GM18519 (cell line): Measurements from ENCODE around the gene SRGAP3.

ENCODE experiments used
- ATAC-seq: cut with Tn5 transposase; IDR thresholded peaks from one replicate; pipeline ENCODE4 v1.9.1; 2021; ENCODE audit warnings: mild to moderate bottlenecking, moderate library complexity; ENCODE audit not compliant: unreplicated experiment, low FRiP score

SRGAP3 gene

DNA sequence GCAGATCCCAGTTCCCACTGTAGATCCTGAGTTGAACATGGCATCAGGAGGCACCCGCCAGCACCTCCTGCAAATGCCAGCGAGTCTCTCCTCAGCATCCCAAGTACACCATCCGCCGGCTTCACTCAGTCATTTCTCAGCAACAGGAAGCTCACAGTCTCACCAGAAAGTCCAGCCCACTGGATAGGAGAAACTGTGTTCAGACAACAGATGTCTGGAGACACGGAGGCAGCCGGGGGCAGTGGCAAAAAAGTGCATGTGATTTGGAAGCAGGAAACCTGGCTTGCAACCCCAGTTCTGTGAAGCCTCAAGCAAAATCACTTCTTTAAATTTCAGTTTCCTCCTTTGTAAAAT lies 68.7 kb downstream of the SRGAP3 start:
- ATAC-seq, result no peak

GRCh38 chr3:9179826-9180763 lies 69.4 kb downstream of the SRGAP3 start:
- ATAC-seq, result peak; percentile 57

GRCh38 chr3:9178697-9179096 lies 70.7 kb downstream of the SRGAP3 start:
- ATAC-seq, result no peak

DNA sequence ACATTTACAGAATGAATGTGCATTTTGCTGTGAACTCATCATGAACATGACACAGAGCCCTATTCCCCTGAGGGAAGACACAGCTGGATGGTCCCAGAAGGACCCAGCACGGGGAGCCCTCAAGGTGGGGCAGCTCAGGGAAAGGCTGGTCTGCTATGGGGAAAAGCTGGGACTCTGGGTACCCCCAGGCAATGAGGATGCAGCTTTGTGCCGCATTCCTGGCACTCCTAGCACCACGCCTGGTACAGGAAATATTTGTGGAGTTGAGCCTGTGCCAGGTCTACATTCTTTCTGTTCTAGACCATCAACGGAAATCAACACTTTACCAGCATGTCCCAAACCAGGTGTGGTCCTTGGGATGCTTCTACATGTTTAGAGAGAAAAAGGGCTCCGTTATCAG lies 74.0 kb downstream of the SRGAP3 start:
- ATAC-seq, result no peak

DNA sequence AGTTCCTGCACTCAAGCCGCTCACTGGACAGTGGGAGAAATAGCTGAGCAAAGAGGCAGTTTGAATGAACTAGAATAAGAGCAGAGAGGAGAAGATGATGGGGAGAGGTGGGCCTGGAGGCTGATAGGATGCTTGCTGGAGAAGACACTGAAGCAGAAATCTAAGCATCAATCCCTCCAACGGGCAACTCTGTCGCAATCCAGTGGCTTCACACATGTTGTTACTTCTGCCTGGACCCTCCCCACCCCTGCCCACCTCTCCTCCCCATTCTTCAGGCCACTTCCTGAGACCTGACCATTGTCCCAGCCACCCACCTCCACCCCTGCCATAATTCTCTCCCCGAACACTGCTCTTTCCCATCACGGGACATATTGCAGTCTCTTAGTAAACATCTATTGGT lies 76.0 kb downstream of the SRGAP3 start:
- no peak for ATAC-seq

DNA sequence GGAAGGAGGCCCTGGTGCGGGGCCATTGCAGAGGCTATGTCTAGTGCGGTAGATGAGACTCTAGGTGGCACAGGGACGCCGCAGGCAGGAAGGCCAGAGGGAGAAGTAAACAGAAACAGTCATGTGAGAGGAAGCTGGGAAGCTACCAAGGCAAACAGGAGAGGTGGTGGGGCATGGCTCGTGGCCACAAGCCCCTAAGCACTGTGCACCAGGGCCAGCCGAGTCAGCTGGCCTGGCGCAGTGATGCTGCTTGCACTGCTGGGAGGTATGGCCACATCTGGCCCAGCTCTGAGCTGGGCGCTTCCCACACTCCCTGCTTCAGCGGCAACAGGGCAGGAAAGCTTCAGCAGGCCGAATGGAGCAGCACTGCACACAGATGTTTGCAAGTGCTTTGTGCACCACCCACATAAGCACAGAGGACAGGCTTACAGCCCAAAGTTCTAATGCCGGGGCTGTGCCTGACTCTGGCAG lies 76.6 kb downstream of the SRGAP3 start:
- no peak for ATAC-seq

- ATAC-seq, result no peak
Observed at GRCh38 chr3:9170851-9171160, 78.6 kb downstream of the SRGAP3 start.

DNA sequence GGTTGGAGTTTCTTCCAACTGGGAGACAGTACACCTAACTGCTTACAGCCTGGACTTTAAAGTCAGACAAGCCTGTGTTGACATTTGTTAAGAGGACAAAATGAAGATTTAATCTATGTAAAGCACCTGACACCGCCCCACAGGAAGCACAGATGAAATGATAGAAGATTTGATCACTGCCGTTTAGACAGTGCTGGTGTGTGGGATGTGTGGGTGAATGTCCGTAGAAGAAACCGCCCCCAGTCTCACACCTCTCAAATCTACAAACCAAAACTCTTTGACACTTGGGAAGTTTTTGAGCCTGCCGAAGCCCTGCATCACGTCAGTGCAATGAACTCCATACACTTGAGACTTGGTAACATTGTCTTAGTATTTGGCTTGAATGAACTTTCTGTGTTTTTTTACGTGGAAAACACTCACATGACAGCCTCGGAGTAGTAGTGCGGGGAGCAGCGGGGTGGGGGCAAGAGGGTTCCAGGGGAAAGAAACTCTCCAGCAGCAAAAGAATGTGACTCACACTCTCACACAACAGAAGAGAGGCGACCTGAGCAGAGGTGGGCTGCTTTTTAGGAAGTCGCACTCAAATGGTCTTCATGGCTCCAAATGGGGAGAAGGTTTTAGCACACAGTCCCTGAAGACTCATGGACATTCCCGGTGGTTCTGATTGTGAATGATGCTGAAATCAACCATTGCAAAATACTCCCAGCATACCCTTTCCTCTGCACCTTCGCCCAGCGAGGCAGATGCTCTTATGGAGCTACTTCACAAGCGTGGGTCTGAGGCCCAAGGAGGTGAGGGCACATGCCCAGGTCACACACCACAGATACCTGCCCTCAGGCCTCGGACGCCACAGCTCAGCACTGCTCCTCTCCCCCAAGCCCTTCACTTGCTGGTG lies 79.2 kb downstream of the SRGAP3 start:
- no peak for ATAC-seq

- ATAC-seq, result no peak
Observed at GRCh38 chr3:9169326-9169725, 80.1 kb downstream of the SRGAP3 start.

DNA sequence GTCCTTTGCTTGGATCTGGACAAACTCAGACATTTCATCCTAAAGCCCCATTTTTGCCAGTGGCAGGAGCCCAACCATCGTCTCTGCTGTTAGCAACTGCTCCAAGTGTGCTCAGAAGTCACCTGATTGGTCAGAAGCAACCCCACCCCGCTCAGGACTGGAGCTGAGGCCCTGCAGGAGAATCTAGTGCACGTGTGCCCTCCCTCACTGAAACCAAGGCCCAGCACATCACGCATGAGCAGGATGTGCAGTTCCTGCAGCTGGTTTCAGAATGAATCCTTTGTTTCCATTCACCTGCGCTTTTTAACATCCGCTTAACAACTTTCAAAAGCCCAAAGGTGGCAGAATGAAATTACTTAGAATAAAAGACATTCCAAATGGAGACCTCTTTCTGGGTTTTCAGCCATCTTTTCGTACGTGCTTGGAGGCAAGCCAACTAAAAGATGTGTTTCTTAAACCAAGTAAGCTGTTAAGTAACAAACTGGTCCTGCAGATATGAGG lies 81.2 kb downstream of the SRGAP3 start:
- peak; percentile 94 for ATAC-seq

DNA sequence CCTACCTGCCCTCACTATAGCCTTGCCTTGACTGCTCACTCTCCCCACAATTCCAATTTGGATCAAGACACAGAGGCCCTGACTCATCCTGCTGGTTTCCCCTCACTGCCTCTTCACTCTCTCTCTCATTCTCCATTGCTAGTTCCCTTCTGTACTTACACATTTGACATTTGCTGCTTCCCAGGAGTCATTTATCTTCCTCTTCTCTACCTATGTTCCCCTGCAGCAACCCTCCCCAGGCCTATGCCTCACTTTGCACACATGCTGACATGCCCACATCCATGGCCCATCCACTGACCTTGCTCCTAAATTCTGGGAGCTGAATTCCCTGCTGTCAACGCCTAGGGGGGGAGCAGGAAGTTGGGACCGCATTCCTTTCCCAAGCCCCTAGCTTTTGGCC lies 82.2 kb downstream of the SRGAP3 start:
- ATAC-seq, result no peak

GRCh38 chr3:9165421-9165820 lies 84.0 kb downstream of the SRGAP3 start:
- ATAC-seq, result no peak

DNA sequence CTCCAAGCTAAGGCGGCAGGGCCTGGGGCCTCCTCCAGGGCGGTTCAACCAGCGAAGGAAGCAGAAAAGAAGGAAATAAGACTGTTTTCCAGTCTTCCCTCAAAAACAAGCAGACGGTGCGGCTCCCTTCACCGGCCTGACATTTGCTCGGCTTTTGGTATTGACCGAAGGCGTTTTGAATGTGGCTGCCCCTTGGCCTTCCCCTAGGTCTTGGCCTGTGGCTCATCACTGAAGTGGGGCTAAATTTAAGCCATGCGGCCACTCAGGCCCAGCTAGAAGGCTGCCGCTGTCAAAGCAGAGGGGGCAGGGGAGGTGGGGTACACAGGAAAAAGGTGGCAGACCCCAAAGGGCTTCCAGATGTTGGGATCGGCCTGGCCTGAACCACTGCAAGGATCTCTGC lies 86.2 kb downstream of the SRGAP3 start:
- no peak for ATAC-seq

- ATAC-seq, result no peak
Observed at GRCh38 chr3:9161811-9162210, 87.6 kb downstream of the SRGAP3 start.

DNA sequence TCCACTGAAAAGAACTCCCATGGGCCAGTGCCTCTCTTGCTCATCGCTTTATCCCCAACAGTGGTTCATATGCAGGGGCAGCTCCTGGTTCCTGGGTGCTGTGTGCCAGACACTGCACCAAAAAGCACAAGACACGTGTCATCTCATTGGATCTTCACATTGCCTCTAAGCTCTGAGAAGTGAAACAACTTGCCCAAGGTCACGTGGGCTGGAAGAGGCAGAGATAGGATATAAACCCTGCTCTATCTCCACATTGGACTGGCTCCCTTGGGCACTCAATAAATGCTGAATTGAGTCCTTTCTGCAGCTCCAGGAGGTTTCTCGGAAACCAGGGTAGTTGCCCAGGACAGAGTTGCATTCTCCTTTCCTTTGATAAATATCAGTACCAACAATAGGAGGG lies 88.1 kb downstream of the SRGAP3 start:
- ATAC-seq, result no peak

DNA sequence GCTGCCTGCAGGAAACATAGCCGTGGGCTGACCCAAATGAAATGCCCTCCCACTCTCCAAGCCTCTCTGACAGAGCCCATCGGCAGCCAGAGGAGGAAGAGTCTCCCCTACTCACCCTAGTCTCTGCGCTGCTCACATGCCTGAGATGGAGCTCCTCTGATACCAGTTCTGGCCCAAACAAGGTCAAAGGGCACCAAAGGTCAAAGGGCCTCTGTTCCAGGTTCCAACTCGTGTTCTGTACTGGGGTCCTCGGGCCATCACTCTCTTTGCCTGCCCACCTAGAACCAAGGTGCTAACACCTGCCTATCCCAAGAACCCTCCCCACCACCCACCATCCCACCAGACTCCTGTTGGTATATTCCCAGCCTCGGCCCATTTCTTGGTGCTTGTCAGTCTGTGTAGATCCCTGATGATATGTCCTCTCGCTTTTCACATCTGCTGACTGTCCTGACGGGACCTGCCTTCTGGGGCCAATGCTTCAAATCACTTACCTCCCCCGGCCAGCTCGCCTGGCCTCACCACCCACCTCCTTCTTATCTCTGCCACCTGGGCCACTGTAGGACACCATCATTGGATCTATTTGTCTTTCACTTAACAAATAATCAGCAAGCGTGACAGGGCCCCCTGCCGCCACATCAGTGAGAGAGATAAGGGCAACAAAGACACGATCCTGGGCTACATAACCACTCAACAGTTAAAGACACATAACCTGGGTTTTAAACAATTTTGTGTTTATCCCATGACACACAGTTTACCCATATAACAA lies 90.4 kb downstream of the SRGAP3 start:
- ATAC-seq, result no peak

DNA sequence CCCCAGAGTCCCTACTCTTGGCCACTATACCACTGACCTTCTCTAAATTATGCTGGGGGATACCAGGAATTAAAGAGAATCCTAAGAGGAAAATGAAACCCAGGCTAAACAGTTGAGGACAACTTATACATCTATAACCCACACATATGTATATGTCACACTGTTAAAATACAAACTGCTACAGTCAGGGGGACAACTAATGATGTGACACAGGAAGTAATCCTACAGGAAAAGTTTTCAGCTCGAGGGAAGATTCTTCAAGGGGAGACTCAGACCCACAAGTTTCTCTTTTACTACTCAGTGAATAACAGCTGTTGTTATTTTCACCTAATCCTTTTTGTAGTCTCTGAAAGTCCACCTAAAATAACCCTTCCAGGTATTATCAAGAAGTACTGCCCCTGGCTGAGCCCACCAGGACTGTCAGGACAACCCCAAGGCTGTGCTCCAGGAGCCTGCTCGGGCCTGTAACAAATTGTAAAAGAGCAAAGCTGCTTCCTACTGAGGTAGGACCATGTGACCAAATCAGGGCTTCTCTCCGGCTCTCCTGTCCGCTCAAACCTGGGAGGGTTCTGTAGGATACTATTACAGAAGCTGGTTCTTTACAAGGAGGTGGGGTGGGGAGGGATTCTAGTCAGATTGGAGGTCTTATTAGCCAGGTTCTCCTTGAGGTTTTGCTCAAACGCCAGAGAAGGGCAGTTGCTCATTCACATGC lies 91.6 kb downstream of the SRGAP3 start:
- ATAC-seq, result no peak

DNA sequence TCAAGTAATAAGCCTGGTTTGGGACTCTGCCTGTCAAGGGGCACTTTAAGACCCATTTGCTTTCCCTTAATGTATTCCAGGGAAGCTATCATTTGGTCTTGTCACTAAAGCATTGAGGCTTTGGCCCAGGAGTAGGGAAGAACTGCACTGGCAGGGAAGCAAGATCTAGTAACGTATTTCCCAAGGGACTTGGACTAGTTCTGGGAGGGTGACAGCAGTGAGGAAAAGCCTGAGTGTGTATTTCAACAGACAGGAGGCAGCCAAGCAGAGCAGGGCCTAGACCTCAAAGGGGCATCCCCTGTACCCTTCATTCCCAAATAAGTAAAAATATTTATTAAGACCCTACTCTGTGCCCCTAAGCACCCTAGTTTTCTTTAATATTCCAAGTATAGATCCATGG lies 92.8 kb downstream of the SRGAP3 start:
- ATAC-seq, result no peak

- ATAC-seq, result no peak
Observed at GRCh38 chr3:9155028-9155427, 94.4 kb downstream of the SRGAP3 start.
